GM18526 (cell line): Measurements from ENCODE around the gene PDE3B.

Experiments
- POLR2A ChIP-seq: IDR thresholded peaks from 3 replicates; pipeline ENCODE4 v1.6.1; 2011; ENCODE audit not compliant: insufficient read length; ENCODE audit errors: extremely low read depth

The PDE3B gene

DNA sequence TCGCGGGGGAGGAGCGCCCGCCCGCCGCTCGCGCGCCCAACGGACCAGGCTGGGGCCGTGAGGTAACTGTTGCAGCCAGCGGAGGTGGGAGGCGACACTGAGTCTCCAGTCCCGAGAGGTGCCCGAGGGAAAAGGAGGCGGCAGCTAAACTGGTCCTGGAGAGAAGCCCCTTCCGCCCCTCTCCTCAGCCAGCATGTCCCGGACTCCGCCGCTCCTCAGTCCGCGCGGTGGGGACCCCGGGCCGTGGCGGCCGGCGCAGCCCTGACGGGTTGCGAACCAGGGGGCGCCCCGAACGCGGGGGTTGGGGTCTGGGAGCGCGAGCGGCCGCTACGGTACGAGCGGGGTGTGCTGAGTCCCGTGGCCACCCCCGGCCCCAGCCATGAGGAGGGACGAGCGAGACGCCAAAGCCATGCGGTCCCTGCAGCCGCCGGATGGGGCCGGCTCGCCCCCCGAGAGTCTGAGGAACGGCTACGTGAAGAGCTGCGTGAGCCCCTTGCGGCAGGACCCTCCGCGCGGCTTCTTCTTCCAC, at the start of gene PDE3B:
PDE3B (plus strand) TSS at position 108 of the 529 bp plus-strand sequence; CDS start at position 380, 272 bp downstream.
- peak; percentile 48 for TF ChIP-seq POLR2A

DNA sequence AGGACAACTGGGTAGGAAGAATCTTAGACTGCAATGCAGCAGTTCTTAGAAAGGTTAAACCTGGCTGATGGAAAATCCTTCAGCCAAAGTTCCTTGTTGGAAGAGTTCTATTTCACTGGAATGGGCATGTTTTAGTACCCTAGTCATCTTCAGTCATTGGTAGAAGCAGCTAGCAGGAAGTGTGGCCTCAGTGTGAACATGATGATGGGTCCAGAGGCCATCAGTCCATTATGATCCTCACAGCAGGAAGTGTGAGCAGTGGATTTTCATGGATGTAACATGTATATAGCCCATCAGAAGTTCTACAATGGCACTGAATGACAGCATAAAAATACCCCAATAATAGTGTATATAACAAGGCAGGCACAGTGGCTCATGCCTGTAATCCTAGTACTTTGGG, 35.9 kb upstream of the PDE3B start:
- TF ChIP-seq POLR2A = no peak

DNA sequence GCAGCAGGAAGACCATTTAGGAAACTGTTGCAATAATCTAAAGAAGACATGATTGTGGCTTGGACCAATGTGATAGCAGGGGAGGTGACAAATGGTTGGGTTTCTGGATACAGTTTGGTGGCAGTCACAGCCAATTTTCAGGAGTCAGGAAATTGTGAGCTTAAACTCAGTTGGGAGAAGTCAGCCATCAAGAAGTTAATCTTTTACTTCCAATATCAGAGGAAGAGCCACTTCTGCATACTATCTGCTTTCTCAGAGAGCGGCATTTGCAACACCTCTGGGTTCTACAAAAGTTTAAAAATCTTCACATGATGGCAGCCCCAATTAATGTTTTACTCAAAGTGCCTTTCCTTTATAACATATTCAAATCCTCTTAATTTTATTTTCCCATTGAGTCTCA, 33.7 kb upstream of the PDE3B start:
- TF ChIP-seq POLR2A = no peak

DNA sequence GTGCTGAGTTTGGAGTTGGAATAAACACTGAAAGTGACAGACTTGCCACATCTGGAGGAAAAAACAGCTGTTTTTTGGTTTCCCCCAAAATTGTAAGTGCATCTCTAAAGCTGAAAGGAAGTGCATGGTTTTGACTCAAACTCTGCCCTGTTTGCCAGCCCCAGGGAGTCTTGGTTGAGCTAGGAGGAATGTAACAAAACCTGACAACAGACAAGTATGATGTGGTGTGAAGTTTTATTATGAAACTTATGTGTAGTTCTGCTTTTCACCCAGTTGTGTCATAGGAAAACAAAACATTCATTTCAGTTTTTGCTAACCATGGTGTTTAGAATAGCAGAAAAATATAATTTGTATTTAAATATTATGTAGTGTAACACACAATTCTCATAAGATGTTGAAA, 31.7 kb upstream of the PDE3B start:
- no peak for TF ChIP-seq POLR2A

DNA sequence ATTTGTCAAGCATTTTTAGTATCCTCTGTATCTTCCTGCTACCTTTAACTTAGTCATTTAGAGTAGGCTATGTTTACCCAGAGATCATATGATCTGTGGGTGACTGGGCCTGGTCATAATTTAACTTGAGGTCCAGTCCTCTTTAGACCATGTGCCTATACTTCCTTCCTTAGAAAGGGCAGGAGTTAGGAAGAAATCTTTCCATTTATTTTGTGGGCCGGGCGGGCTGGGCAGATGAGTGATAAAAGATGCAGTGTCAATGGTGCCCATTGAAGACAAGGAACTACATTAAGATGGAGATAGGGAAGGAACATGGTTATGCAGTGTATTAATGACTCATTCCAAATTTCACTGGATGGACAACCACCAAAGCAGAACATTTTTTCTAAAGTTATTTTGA, 30.9 kb upstream of the PDE3B start:
- TF ChIP-seq POLR2A = no peak

DNA sequence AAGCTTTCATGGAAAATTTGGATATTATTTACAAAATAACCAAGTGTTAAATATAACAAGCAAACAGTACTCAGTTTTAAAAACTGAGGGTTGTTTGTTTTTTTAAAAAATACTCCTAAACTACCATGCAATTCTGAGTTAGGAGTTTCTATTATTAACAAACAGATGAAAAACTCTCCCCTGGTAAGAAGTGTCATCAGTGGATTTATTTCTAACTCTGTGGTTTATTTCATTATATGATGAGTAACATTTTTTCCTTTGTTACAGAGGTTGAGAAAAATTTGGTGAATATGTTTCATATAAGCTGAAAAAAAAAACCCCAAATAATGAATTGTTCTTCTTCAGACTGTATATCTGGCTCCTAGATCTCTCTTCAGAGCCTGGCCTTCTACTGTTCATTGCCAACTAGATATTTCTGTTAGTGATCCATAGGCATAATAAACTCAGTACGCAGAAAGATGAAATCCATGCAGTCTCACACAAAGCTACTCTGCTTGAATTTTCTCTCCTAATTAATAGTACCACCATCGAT, 29.4 kb upstream of the PDE3B start:
- no peak for TF ChIP-seq POLR2A

DNA sequence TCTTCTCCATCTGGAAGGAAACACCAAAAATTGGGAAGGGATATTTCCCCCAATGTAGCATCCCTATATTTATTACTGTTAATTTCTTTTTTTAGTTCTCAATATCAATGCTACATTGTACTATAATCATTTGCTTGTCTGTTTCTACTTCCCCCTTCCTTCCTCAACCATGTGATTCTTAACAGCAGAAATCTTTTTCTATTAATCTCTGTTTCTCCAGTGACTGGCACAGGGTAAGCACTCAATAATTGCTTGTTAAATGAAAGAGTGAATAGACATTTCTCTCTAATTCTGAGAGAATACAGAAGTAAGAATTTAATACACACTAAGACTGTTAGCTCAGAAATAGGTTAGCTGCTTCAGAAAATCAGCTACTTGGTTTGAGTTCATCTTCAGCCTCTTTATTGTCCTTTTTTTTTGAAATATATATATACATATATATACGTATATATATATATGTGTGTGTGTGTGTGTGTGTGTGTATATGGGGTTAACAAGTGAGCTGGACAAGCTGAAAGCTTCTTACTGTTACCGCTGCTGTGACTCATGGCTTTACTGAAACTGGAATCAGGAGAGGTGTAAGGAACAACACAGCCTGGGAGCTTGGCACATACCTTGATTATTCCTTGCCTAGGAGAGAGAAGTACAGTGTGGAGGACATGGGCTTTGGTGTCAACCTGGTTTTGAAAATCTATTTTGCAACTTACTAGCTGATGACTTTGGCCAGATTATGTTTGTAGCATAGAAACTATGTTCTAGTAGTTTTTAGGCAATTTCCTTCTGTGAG, 26.2 kb upstream of the PDE3B start:
- TF ChIP-seq POLR2A = no peak

DNA sequence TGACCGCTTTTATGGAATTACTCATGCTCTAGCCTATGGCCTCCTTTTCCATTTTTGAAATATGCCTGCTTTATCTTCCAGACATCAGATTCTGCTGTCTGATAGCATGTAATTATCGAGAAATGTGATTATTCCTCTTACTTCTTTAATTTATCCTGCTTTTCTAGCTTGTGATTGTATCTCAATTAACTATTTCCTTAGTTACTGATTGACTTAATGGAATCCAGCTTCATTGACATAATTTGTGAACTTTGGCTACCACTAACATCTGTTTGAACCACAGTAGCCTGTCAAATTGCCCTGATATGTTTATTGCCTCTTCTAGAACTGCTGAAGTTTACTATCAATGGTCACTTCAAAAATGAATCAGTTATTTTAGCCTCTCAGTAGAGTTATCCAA, 25.5 kb upstream of the PDE3B start:
- no peak for TF ChIP-seq POLR2A

DNA sequence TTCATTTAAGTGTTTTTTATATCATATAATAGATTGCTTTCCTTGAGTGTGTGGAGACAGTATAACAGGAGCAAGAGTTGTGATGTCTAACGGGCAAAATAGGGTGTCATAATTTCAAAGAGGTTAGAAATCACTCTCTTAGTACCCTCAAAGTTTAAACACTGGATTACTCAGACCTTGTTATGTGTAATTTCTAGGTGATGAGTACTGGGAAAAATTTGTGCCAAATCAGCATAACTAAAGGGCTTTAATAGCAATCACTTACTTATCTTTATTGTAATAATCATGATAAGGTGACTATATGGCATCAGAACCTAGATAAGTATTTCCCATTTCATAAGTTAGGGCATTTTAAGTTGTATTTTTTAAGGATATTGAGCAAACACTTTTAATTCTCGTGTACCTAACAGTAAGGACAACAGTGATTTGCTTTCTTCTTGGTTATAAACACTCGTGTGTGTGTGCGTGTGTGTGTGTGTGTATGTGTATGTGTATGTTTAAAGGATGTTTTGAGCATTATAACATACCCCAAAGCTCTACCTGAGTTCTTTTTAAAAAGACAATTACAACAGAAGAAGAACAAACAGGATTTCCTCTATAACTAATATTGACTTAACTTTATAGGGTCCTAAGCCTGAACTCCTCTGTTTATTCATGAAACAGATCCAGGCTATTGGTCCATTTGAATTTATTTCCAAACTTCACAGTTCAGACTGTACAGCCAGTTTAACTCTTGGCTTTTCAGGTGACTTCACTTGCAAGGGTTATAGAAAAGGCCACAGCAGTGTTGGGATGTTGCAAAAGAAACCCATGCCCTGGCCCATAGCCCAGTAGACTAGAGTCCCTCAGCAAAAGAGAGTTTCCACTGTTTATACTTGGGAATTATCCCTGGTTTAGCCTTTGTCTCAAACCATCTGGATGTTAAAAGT, 23.7 kb upstream of the PDE3B start:
- TF ChIP-seq POLR2A = no peak

DNA sequence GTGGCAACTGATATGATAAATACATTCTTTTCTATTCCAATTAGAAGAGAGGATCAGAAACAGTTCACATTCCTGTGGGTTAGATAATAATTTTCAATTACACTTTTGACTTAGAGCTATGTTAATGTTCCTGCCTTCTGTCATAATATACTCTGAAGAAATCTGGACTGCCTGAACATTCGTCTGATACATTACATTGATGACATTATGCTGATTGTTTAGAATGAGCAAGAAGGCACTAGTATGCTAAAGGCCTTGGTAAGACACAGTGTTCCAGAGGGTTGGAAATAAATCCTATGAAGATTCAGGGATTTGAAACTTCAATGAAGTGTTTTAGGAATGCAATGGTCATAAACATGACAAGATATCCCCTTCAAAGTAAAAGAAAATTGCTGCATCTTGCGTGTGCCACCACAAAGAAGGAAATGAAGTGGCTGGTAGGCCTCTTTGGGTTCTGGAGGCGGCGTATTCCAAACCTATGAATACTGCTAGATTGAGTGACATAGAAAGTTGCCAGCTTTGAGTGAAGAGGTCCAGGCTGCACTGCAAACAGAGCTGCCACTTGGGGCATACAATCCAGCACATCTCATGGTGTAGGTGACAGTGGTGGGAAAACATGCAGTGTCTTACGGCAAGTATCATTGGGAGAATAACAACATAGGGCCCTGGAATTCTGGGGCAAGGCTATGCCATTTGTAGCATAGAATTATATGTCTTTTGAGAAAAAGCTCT, 21.2 kb upstream of the PDE3B start:
- no peak for TF ChIP-seq POLR2A

DNA sequence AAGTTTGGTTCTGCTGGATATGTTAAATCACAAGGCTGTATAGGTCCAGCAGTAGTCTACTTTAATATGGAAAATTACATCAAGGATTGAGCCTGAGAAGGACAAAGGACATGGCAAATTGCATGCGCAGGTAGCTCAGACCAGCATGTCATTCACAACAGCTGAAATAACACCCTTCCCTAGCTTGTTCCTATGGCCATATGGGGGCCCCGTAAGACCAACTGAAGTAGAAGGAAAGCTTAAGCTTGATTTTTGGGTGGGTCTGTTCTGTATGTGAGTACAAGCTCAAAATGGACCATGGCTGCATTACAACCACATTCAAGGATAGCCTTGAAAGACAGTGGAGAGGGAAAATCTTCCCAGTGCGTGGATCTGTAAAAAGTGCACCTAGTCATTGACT, 20.6 kb upstream of the PDE3B start:
- TF ChIP-seq POLR2A = no peak

DNA sequence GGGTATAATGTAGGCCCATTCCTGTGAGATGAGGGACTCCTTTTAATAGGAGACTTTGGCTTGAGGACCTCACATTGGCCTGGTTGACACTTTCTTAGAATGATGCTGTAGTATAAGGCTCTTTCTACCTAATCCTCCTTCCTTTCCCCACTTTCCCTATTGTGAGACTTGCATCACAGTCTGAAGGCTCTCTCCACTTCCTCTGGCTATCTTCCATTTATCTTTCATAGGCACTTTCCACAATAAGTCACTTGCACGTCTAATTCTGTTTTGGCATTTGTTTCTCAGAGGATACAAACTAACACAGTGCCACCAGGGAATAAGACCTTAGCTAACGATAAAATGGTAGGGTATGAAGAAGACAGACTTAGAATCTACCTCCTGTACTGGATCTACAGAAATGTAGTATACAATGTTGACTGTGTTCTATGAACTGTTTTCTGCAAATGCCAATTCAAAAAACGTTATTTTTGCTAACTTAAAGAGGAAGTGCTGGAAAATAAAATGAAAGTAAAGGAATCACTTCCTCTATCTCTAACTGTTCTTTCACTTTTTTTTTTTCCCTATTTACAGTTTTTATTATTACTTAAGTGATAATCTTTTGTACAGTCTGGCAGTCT, 17.9 kb upstream of the PDE3B start:
- TF ChIP-seq POLR2A = no peak

DNA sequence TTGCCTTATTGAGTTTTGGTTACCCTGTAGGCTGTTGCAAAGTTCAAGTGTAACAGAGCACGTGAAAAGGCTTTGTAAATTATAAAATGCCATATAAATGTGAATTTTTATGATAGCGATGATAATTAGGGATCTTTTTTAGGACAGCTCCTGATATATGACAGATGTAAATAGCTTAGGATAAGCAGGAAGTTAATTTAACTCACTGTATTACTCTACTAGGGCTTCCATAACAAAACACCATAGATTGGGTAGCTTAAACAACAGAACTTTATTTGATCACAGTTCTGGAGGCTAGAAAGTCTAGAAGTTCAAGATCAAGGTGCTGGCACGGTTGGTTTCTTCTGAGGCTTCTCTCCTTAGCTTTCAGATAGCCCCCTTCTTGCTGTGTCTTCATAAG, 17.0 kb upstream of the PDE3B start:
- TF ChIP-seq POLR2A = no peak

DNA sequence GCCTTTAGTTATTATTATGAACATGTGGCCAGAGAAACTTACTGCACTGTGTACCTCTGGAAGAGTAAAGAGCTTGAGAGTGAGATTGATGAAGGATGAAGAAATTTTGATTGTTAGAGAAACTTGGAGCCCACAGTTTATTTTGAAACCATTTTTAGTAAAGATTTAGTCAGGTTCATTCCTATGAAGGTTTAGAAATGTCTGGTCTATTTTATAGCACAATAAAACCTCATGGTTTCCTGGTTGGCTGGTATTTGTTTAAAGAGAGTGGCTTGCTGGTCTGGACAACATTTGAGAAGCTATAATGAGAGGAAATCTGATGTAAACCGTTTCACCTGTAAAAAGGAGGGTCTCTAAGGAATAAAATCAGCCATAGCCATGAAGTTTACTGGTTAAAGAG, 8.8 kb upstream of the PDE3B start:
- no peak for TF ChIP-seq POLR2A

DNA sequence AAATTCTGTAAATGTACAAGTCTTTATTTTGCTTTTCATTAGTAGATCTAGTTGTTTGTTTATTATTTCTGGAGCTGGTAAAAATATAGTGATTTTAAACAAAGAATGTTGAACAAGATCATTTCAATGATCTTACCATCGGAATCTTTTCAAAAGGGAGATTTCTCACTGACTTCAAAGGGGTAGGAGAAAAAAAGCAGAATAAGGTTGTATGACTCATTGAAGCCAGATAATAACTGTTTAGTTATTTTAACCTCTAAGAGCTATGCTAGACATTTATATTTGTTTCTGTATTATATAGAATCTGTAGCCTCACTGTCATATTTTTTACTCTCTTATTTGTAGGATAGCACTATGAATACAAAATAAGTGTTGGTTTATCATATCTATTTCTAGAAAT, 8.1 kb upstream of the PDE3B start:
- TF ChIP-seq POLR2A = no peak

DNA sequence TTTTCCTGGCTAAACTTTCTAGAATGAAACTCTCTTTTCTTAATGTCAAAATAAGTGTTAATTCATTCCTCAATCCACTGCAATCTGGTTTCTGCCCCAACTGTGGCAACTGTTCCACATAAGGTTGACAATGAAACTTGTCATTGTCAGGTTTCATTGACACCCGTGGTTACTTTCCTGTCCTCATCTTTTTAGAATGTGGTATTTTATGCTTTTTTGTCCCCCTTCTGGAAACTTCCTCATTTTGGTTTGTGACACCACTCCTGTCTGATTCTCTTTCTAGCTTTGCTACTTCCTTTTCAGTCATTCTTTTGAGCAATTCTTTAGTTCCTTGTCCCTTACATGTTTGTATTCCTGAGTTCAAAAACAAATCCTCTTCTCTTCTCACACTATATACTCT, 7.5 kb upstream of the PDE3B start:
- no peak for TF ChIP-seq POLR2A
